Psoas muscle (tissue), 8 donors: ENCODE data around the gene SRGAP3. TPM values are rescaled to one million over a fixed set of nuclear protein-coding genes. Genes with fewer than 3 reads are reported as not detected.

Source experiments
- ATAC-seq, 4 donors: fragments of 200-7000 bp; cut with Tn5 transposase; one replicate each; pipeline ENCODE4 v1.9.1; 2020; ENCODE audit warnings: moderate library complexity in 3 of 4, mild to moderate bottlenecking in 2 of 4
- DNase-seq, 2 donors: peaks; one replicate each; pipeline ENCODE4 v3.0.0-alpha.2; 2020
- H3K27ac ChIP-seq: fragments of 200-600 bp; one replicate; pipeline ENCODE4 v1.8.0; 2022
- H3K27me3 ChIP-seq, 3 donors: fragments of 200-600 bp in 1 of 3; one replicate each; pipeline versions ENCODE4 v1.6.1 to v1.8.0; 2013 to 2022; ENCODE audit warnings: low read length in 2 of 3, mild to moderate bottlenecking in 2 of 3, moderate library complexity in 1 of 3; ENCODE audit not compliant: insufficient read depth in 3 of 3
- H3K36me3 ChIP-seq, 2 donors: fragments of 200-600 bp in 1 of 2; one replicate each; pipeline versions ENCODE4 v1.6.1 to v1.8.0; 2013 to 2022; ENCODE audit warnings: low read depth in 1 of 2, mild to moderate bottlenecking in 1 of 2, moderate library complexity in 1 of 2; ENCODE audit not compliant: insufficient read depth in 1 of 2
- H3K4me1 ChIP-seq: fragments of 200-600 bp; one replicate; pipeline ENCODE4 v1.8.0; 2022
- H3K4me3 ChIP-seq: fragments of 200-600 bp; one replicate; pipeline ENCODE4 v1.8.0; 2022; ENCODE audit warnings: mild to moderate bottlenecking
- H3K9me3 ChIP-seq: fragments of 200-600 bp; one replicate; pipeline ENCODE4 v1.8.0; 2022
- WGBS, 3 donors: extraction: QIAGEN DNeasy Blood & Tissue Kit; methylation state at CpG; one replicate each; pipeline versions ENCODE4 v1.1.6 to v1.1.7; 2013; 5-methylcytosine and 5-hydroxymethylcytosine counted together
- intact Hi-C, 2 donors: fragments of 100-400 bp; cut with DNase I; formaldehyde crosslinking; loops; one replicate each; pipeline versions ENCODE4 v1.11.0 to v1.14.2; 2022
- polyA plus RNA-seq, 3 donors: library from polyadenylated mRNA; stranded (reverse); fragments of 200-250 nt; gene quantifications; one replicate each; pipeline ENCODE4 v1.2.3, GENCODE V29; 2013
- total RNA-seq, 4 donors: library from RNA; stranded (reverse); fragmentation: NEBNext Ultra II Directional in 2 of 4; extraction: Animal tissue kit (Norgen Biotek cat#: 25700) in 2 of 4; gene quantifications; one replicate each; pipeline versions ENCODE4 v1.2.1 to v1.2.4, GENCODE V29; 2021 to 2023
- TF ChIP-seq, protein P1 (sequence below): fragments of 200-600 bp; IDR thresholded peaks from one replicate; pipeline ENCODE4 v1.8.0; 2022; ENCODE audit warnings: antibody characterized with exemption
- donor health status: healthy with polysubstance abuse.
- donor health status: DM: no; HTN: no; CAD: no; lungs with moderate emphysema.
- donor health status: Bipolar disorder and iron deficiency.
- donor health status: healthy.
- donor health status: DM: yes; HTN: yes; CAD: no.
- donor health status: DM: no; HTN: no; CAD: no.
- donor health status: DM: no; HTN: no; CAD: no.
- donor health status: DM: yes; HTN: yes; CAD: no.

The SRGAP3 gene
- total and polyA plus RNA-seq, 7 donors, result 0.77 to 7.6 (median 1.9) TPM

GRCh38 chr3:9229879-9230278 lies 19.6 kb downstream of the SRGAP3 start:
- Histone ChIP-seq H3K4me1 (peaks cover 19% of the 10 kb centered on the region), H3K4me3 (no peak overlapping the region), H3K9me3 (no peaks in the 10 kb centered on the region), H3K27ac (peak overlapping the region; percentile 69), H3K36me3 (no peaks in the 10 kb centered on the region), H3K27me3 (no peaks in the 10 kb centered on the region)
- peak; percentile 16 to 65 (median 40) for ATAC-seq
- intact Hi-C loops, result no loop called here
- DNase-seq, result no peak
- TF ChIP-seq, protein P1, sequence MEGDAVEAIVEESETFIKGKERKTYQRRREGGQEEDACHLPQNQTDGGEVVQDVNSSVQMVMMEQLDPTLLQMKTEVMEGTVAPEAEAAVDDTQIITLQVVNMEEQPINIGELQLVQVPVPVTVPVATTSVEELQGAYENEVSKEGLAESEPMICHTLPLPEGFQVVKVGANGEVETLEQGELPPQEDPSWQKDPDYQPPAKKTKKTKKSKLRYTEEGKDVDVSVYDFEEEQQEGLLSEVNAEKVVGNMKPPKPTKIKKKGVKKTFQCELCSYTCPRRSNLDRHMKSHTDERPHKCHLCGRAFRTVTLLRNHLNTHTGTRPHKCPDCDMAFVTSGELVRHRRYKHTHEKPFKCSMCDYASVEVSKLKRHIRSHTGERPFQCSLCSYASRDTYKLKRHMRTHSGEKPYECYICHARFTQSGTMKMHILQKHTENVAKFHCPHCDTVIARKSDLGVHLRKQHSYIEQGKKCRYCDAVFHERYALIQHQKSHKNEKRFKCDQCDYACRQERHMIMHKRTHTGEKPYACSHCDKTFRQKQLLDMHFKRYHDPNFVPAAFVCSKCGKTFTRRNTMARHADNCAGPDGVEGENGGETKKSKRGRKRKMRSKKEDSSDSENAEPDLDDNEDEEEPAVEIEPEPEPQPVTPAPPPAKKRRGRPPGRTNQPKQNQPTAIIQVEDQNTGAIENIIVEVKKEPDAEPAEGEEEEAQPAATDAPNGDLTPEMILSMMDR, result no peak
- WGBS, 3 donors, result 39 to 47% (median 46%) methylated on average over 7 of the region's 7 CpGs

GRCh38 chr3:9229325-9229724 lies 20.1 kb downstream of the SRGAP3 start:
- H3K4me1 ChIP-seq, result peaks cover 18% of the 10 kb centered on the region
- 16 to 41% (median 30%) methylated on average over 7 of the region's 7 CpGs for WGBS, 3 donors
- intact Hi-C loops, result no loop called here
- no peaks in the 10 kb centered on the region for H3K27me3 ChIP-seq
- H3K9me3 ChIP-seq, result no peaks in the 10 kb centered on the region
- no peak overlapping the region for H3K4me3 ChIP-seq
- ATAC-seq, result peak; percentile 85 to 92 (median 88)
- H3K27ac ChIP-seq, result peak overlapping the region; percentile 69
- H3K36me3 ChIP-seq, result no peaks in the 10 kb centered on the region
- DNase-seq, result no peak
- TF ChIP-seq, protein P1, result no peak

DNA sequence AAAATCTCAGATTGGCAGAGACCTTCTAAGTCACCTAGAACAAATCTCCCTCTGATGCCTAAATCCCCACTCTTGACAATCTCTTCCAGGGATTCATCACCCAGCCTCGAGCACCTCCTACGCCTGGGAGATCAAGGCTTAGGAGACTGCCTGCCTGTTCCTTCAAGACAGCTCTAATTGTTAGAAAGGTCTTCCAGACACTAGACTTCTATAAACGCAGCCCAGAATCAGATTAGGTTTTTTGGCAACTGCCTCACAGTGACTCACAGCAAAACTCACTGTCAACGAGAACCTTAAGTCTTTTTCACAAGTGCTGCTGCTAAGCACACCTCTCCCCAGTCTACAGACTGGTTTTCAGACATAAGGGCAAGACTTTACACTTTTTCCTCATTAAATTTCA lies 23.1 kb downstream of the SRGAP3 start:
- TF ChIP-seq, protein P1, result no peak
- Histone ChIP-seq H3K4me1 (peaks cover 14% of the 10 kb centered on the region), H3K27ac (no peak overlapping the region), H3K4me3 (no peak overlapping the region), H3K36me3 (no peaks in the 10 kb centered on the region), H3K9me3 (no peaks in the 10 kb centered on the region), H3K27me3 (no peaks in the 10 kb centered on the region)
- DNase-seq, result no peak
- no peak for ATAC-seq
- WGBS, 3 donors, result 61 to 67% (median 65%) methylated on average over 4 of the region's 4 CpGs
- intact Hi-C loops, result no loop called here

DNA sequence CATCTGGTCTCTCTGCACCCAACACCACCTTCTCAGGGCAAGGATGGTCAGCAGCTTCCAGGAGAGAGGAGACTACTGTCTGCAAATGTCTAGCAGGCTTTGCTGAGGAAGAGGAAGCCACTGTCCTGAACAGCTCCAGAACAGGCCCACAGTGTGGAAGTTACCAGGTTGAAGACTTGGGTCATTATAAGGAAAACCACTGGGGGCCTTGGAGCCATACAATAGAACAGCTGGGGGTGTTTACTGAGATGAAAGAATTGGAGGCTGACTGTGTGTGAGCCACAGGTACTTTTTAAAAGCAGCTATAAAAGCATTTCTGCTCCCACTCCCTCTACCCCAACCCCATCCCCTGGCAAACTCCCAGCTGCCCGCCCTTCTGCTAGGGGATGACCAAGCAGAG lies 24.2 kb downstream of the SRGAP3 start:
- 96 to 100% (median 100%) methylated on average over 1 of the region's 1 CpG for WGBS, 3 donors
- DNase-seq (no peak), ATAC-seq (no peak)
- H3K4me1 ChIP-seq, result peaks cover 11% of the 10 kb centered on the region
- TF ChIP-seq, protein P1, result no peak
- H3K9me3 ChIP-seq, result no peaks in the 10 kb centered on the region
- H3K36me3 ChIP-seq, result no peaks in the 10 kb centered on the region
- no peak overlapping the region for H3K27ac ChIP-seq
- intact Hi-C loops, result no loop called here
- no peak overlapping the region for H3K4me3 ChIP-seq
- H3K27me3 ChIP-seq, result no peaks in the 10 kb centered on the region

- WGBS, 3 donors, result 90 to 95% (median 90%) methylated on average over 5 of the region's 5 CpGs
- Histone ChIP-seq H3K9me3 (no peaks in the 10 kb centered on the region), H3K4me3 (no peak overlapping the region), H3K27ac (no peak overlapping the region), H3K36me3 (no peaks in the 10 kb centered on the region), H3K27me3 (no peaks in the 10 kb centered on the region), H3K4me1 (peaks cover 6% of the 10 kb centered on the region)
- intact Hi-C loops, result no loop called here
- ATAC-seq (no peak), DNase-seq (no peak)
- TF ChIP-seq, protein P1, result no peak
These were observed 25.0 kb downstream of the SRGAP3 start for GRCh38 chr3:9224490-9224889.
